Cardiac muscle cell (in vitro differentiated cells and primary cell): ENCODE results near the gene LCLAT1. TPM values are rescaled to one million over a fixed set of nuclear protein-coding genes. Genes with fewer than 3 reads are reported as not detected.

Source experiments
- DNase-seq, 2 donors: peaks; one replicate each; pipeline versions ENCODE4 v3.0.0 to v3.0.0-alpha.2; 2010 to 2017; ENCODE audit warnings: low read depth in 1 of 2, low spot score in 1 of 2
- H3K27ac ChIP-seq: fragments of 200-600 bp; sonication (generic); 2 replicates; pipeline ENCODE4 v1.5.1; 2016
- H3K27me3 ChIP-seq: fragments of 200-600 bp; sonication (generic); 2 replicates; pipeline ENCODE4 v1.6.0; 2016; ENCODE audit warnings: control low read depth
- H3K36me3 ChIP-seq: fragments of 200-600 bp; sonication (generic); 2 replicates; pipeline ENCODE4 v1.5.1; 2016; ENCODE audit warnings: control low read depth
- H3K4me1 ChIP-seq: fragments of 200-600 bp; sonication (generic); 2 replicates; pipeline ENCODE4 v1.8.1; 2017; ENCODE audit warnings: low read depth, mild to moderate bottlenecking, mixed run types
- H3K4me3 ChIP-seq: fragments of 200-600 bp; sonication (generic); 2 replicates; pipeline ENCODE4 v1.5.1; 2016; ENCODE audit warnings: mild to moderate bottlenecking
- H3K9me3 ChIP-seq: fragments of 200-600 bp; sonication (generic); 2 replicates; pipeline ENCODE4 v1.5.1; 2017; ENCODE audit warnings: low read depth, mild to moderate bottlenecking, control low read depth
- CTCF ChIP-seq: IDR thresholded peaks from 2 replicates; pipeline ENCODE4 v1.5.1; 2012; ENCODE audit warnings: low read depth, mild to moderate bottlenecking, low read length
- polyA plus RNA-seq: library from polyadenylated mRNA; unstranded; fragments of >200 nt; fragmentation: Nextera tagmentation; extraction: Ambion mirVana; gene quantifications from 2 replicates; pipeline ENCODE4 v1.2.1, GENCODE V29; 2016
- total RNA-seq: library from RNA; depleted of rRNA; stranded (reverse); fragments of >200 nt; gene quantifications from 2 replicates; pipeline ENCODE4 v1.2.3, GENCODE V29; 2016

LCLAT1 gene
- total and polyA plus RNA-seq, 2 experiments from 2014 or later, result 19.6 to 25.5 TPM

- Histone ChIP-seq H3K4me1 (peaks cover 6% of the 10 kb centered on the region), H3K27ac (no peak overlapping the region), H3K36me3 (no peaks in the 10 kb centered on the region)
These were observed 25.3 kb downstream of the LCLAT1 start for GRCh38 chr2:30472326-30472725.

GRCh38 chr2:30475542-30475941, 28.5 kb downstream of the LCLAT1 start:
- Histone ChIP-seq H3K27ac (no peak overlapping the region), H3K4me3 (no peak overlapping the region), H3K36me3 (no peaks in the 10 kb centered on the region), H3K4me1 (peaks cover 6% of the 10 kb centered on the region), H3K9me3 (no peaks in the 10 kb centered on the region), H3K27me3 (no peaks in the 10 kb centered on the region)
- DNase-seq, result no peak
- no peak for TF ChIP-seq CTCF

More at GRCh38 chr2:30472326-30472725, 25.3 kb downstream of the LCLAT1 start:
- no peaks in the 10 kb centered on the region for H3K27me3 ChIP-seq
- peak in 1 of 2 donors; percentile 19 for DNase-seq
- TF ChIP-seq CTCF, result no peak
- H3K9me3 ChIP-seq, result no peaks in the 10 kb centered on the region
- no peak overlapping the region for H3K4me3 ChIP-seq

- no peak for DNase-seq
- Histone ChIP-seq H3K4me1 (peaks cover 6% of the 10 kb centered on the region), H3K27ac (no peak overlapping the region), H3K27me3 (no peaks in the 10 kb centered on the region), H3K36me3 (no peaks in the 10 kb centered on the region), H3K4me3 (no peak overlapping the region), H3K9me3 (no peaks in the 10 kb centered on the region)
- TF ChIP-seq CTCF, result no peak
These were observed 29.6 kb downstream of the LCLAT1 start for GRCh38 chr2:30476636-30477035.

GRCh38 chr2:30480703-30481322, 33.8 kb downstream of the LCLAT1 start:
- H3K4me3 ChIP-seq, result no peak overlapping the region
- TF ChIP-seq CTCF, result no peak
- H3K9me3 ChIP-seq, result no peaks in the 10 kb centered on the region
- no peak overlapping the region for H3K27ac ChIP-seq
- no peak for DNase-seq
- H3K27me3 ChIP-seq, result no peaks in the 10 kb centered on the region
- no peaks in the 10 kb centered on the region for H3K4me1 ChIP-seq
- H3K36me3 ChIP-seq, result no peaks in the 10 kb centered on the region

- no peak for TF ChIP-seq CTCF
- Histone ChIP-seq H3K27ac (no peak overlapping the region), H3K4me3 (no peak overlapping the region), H3K9me3 (no peaks in the 10 kb centered on the region), H3K36me3 (no peaks in the 10 kb centered on the region), H3K27me3 (no peaks in the 10 kb centered on the region), H3K4me1 (no peaks in the 10 kb centered on the region)
- peak in 1 of 2 donors; percentile 17 for DNase-seq
These were observed 34.3 kb downstream of the LCLAT1 start for GRCh38 chr2:30481323-30481800.

- DNase-seq, result no peak
- Histone ChIP-seq H3K27ac (no peak overlapping the region), H3K4me3 (no peak overlapping the region), H3K9me3 (no peaks in the 10 kb centered on the region), H3K4me1 (no peaks in the 10 kb centered on the region), H3K36me3 (no peaks in the 10 kb centered on the region), H3K27me3 (no peaks in the 10 kb centered on the region)
- TF ChIP-seq CTCF, result no peak
These were observed 35.0 kb downstream of the LCLAT1 start for GRCh38 chr2:30482011-30482410.
